ENCODE measurements around the gene IL25. TPM values are rescaled to one million over a fixed set of nuclear protein-coding genes. Genes with fewer than 3 reads are reported as not detected.

IL25 gene
- polyA plus RNA-seq, 3 donors = not detected

- no peak overlapping the region for H3K27ac Mint-ChIP-seq
- Histone ChIP-seq H3K9me3 (replicated peaks in 1 of 2; ENCODE audit: control insufficient read depth in 1 of 2, insufficient read depth in 1 of 2, low read length in 2 of 2) (peaks cover 0 to 30% of the 10 kb centered on the region in 2 donors), H3K79me2 (ENCODE audit: insufficient read depth, low read length) (no peaks in the 10 kb centered on the region), H3K4me3 (replicated peaks in 1 of 3; ENCODE audit: low read depth in 2 of 3, low read length in 3 of 3) (peak overlapping the region in 1 of 3 experiments; percentile 51), H3K4me1 (ENCODE audit: control insufficient read depth in 1 of 2, insufficient read depth in 2 of 2, low read length in 2 of 2) (peaks cover 4 to 12% of the 10 kb centered on the region in 2 donors), H3K9ac (ENCODE audit: insufficient read depth, low read length, poor library complexity, severe bottlenecking) (peak overlapping the region; percentile 4), H3K27me3 (ENCODE audit: control insufficient read depth in 2 of 2, insufficient read depth in 2 of 2, low read length in 2 of 2) (peaks cover 42 to 57% of the 10 kb centered on the region in 2 donors), H3K36me3 (replicated peaks in 1 of 2; ENCODE audit: control insufficient read depth in 1 of 2, insufficient read depth in 2 of 2, low read length in 2 of 2) (no peaks in the 10 kb centered on the region), H2AFZ (ENCODE audit: insufficient read depth, low read depth, low read length, poor library complexity, severe bottlenecking) (peak overlapping the region; percentile 41), H3K4me2 (replicated peaks; ENCODE audit: extremely low read depth, low read length, poor library complexity, severe bottlenecking) (peak overlapping the region; percentile 60), H4K20me1 (ENCODE audit: insufficient read depth, low read length) (no peaks in the 10 kb centered on the region), H3K27ac (ENCODE audit: low read depth in 1 of 2, low read length in 2 of 2) (no peak overlapping the region)
- WGBS (ENCODE audit: insufficient coverage) = 21% methylated on average over 51 of the region's 61 CpGs
- no peak for TF ChIP-seq CTCF (IDR thresholded peaks at IDR 0.05)
- H3K9me3 Mint-ChIP-seq = peaks cover 2 to 16% (median 6%) of the 10 kb centered on the region in 7 donors
- peaks cover 0 to 9% of the 10 kb centered on the region in 2 donors for H3K36me3 Mint-ChIP-seq
- peaks cover 9% of the 10 kb centered on the region for H3K4me1 Mint-ChIP-seq
- H3K27me3 Mint-ChIP-seq (ENCODE audit: low read depth in 3 of 3) = peaks cover 51 to 65% (median 53%) of the 10 kb centered on the region in 3 donors
- H3K4me3 Mint-ChIP-seq = peak overlapping the region; percentile 48 to 68
- intact Hi-C loops (cut with micrococcal nuclease) = no loop called here
- DNase-seq = no peak
Observed at GRCh38 chr14:23351681-23352505, 20.7 kb upstream of the IL25 start.

- Histone ChIP-seq H3K27me3 (ENCODE audit: control insufficient read depth in 2 of 2, insufficient read depth in 2 of 2, low read length in 2 of 2) (peaks cover 42 to 57% of the 10 kb centered on the region in 2 donors), H3K4me1 (ENCODE audit: control insufficient read depth in 1 of 2, insufficient read depth in 2 of 2, low read length in 2 of 2) (peaks cover 4 to 12% of the 10 kb centered on the region in 2 donors), H4K20me1 (ENCODE audit: insufficient read depth, low read length) (no peaks in the 10 kb centered on the region), H3K79me2 (ENCODE audit: insufficient read depth, low read length) (no peaks in the 10 kb centered on the region), H3K27ac (ENCODE audit: low read depth in 1 of 2, low read length in 2 of 2) (no peak within 1 kb of the TSS), H3K36me3 (replicated peaks in 1 of 2; ENCODE audit: control insufficient read depth in 1 of 2, insufficient read depth in 2 of 2, low read length in 2 of 2) (no peaks in the 10 kb centered on the region), H3K9ac (ENCODE audit: insufficient read depth, low read length, poor library complexity, severe bottlenecking) (peak within 1 kb of the TSS; percentile 4), H3K9me3 (replicated peaks in 1 of 2; ENCODE audit: control insufficient read depth in 1 of 2, insufficient read depth in 1 of 2, low read length in 2 of 2) (peaks cover 0 to 30% of the 10 kb centered on the region in 2 donors), H3K4me2 (replicated peaks; ENCODE audit: extremely low read depth, low read length, poor library complexity, severe bottlenecking) (peak within 1 kb of the TSS; percentile 60), H3K4me3 (replicated peaks in 1 of 3; ENCODE audit: low read depth in 2 of 3, low read length in 3 of 3) (peak within 1 kb of the TSS in 1 of 3 experiments; percentile 51), H2AFZ (ENCODE audit: insufficient read depth, low read depth, low read length, poor library complexity, severe bottlenecking) (peak within 1 kb of the TSS; percentile 41)
- peaks cover 0 to 9% of the 10 kb centered on the region in 2 donors for H3K36me3 Mint-ChIP-seq
- DNase-seq = peak in 1 of 3 donors; percentile 4
- peaks cover 51 to 65% (median 54%) of the 10 kb centered on the region in 3 donors for H3K27me3 Mint-ChIP-seq (ENCODE audit: low read depth in 3 of 3)
- WGBS (ENCODE audit: insufficient coverage) = 2% methylated on average over 30 of the region's 42 CpGs
- H3K4me3 Mint-ChIP-seq = peak within 1 kb of the TSS; percentile 48 to 68
- H3K9me3 Mint-ChIP-seq = peaks cover 2 to 16% (median 6%) of the 10 kb centered on the region in 7 donors
- H3K27ac Mint-ChIP-seq = no peak within 1 kb of the TSS
- intact Hi-C loops (cut with micrococcal nuclease) = no loop called here
- H3K4me1 Mint-ChIP-seq = peaks cover 9% of the 10 kb centered on the region
- TF ChIP-seq CTCF (IDR thresholded peaks at IDR 0.05) = no peak
Observed at GRCh38 chr14:23352506-23353432, 19.8 kb upstream of the IL25 start, which contains the start of gene SLC22A17. SLC22A17 (minus strand) TSS chr14:23352887.
